ENCODE measurements around the gene ALPL.

GRCh38 chr1:21572221-21572620, 63.0 kb downstream of the ALPL start:
- TF ChIP-seq, protein P1, sequence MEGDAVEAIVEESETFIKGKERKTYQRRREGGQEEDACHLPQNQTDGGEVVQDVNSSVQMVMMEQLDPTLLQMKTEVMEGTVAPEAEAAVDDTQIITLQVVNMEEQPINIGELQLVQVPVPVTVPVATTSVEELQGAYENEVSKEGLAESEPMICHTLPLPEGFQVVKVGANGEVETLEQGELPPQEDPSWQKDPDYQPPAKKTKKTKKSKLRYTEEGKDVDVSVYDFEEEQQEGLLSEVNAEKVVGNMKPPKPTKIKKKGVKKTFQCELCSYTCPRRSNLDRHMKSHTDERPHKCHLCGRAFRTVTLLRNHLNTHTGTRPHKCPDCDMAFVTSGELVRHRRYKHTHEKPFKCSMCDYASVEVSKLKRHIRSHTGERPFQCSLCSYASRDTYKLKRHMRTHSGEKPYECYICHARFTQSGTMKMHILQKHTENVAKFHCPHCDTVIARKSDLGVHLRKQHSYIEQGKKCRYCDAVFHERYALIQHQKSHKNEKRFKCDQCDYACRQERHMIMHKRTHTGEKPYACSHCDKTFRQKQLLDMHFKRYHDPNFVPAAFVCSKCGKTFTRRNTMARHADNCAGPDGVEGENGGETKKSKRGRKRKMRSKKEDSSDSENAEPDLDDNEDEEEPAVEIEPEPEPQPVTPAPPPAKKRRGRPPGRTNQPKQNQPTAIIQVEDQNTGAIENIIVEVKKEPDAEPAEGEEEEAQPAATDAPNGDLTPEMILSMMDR (IDR thresholded peaks at IDR 0.05; ENCODE audit: low read length) = no peak
- no peak for TF ChIP-seq EZH2 (IDR thresholded peaks at IDR 0.05; ENCODE audit: borderline replicate concordance, low read length)
